Limb (tissue), 2 donors: Measurements from ENCODE around the gene PAPPA.

ENCODE experiments used
- DNase-seq, 2 donors: peaks; one replicate each; pipeline ENCODE4 v3.0.0-alpha.2; 2016; ENCODE audit errors: extremely low spot score in 2 of 2

PAPPA gene

DNA sequence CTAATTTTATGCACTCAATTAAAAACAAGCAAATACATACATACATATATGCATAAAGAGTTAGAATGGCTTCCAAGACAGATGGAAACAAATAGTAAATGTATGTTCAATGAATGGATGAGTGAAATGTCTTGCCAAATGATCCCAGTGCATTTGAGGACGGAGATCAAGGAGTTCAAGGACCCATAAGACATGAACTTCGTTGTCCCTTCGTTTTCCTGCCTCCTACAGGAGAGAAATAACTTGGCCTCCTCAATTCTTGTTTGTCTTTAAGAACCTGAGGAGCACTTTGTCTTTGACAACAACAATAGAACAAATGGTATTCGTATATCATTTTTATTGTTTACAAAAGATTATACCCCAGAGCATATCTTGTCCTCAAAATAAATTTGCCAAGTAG, 2.4 kb upstream of the PAPPA start:
- DNase-seq: no peak

DNA sequence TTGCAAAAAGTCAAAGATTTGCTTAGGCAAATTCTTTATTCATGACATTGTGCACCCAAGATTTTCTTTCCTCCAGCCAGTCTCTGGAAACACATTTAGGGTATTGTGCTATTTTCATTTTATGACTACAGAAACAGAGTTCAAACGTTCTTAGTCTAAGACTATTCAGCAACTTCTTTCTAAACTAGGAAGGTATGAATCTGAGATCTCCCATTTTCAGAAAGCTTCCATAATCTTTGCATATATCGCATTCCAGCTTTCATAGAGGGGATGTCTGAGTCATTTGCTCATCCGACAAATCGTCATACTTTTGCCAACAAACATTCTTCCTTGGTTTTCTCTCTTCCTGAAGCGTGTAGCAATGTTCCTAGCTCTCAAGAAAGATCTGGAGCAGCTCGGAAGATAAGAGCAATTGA, 1.6 kb upstream of the PAPPA start:
- no peak for DNase-seq

DNA sequence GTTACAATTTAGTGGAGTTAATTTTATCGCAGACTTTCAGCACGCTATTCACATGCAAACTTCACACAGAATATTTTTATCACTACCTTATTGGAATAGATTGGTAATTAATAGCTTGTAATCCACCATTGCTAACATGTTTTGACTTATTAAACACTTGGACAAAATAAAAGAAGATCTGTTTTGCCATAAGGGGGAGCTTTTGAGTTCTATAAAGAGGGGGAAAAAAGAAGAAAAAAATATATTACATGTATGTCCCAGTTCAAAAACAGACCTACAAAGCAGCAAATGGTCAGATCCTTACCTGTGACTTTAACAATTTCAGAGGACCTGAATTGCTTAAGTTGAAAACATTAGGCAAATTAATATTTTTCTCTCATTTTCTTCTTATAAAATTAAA, 1.2 kb upstream of the PAPPA start:
- peak in 1 of 2 donors; percentile 65 for DNase-seq

DNA sequence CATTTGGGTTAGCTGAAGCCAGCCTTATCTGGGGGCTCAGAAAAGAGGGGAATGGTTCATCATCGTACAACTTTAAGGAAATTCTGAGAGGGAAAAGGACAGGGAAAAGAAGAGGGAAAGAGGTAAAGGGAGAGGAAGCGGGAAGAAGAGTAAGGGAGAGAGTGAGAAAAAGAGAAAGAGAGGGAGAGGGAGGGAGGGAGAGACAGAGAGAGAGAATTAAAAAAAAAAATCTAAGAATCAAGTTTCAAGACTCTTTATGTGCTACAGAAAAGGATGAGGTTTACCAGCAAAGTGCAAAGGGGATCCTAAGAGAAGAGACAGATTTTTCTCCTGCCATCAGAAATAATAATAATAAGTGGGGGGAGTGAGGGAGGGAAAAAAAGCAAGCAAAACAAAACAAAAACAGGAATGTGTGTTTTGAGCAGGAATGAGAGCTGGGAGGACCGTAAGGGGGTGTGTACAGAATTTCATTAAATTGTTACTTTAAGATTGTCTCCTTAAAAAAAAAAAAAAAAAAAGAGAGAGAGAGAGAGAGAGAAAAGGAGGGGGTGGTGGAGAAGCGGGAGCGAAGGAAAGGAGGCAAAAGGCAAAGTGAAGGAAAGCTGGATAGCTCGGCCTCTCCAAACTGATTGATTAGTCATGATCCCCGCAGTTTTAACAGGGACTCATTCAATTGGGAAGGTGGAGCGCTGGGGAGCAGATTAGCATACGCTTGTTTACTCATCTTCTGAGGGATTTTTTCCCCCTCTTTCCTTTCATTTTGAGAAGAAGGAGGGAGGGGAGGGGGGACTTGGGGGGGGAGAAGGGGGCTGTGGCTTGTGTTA, 438 bp upstream of the PAPPA start:
- DNase-seq: peak in 1 of 2 donors; percentile 39

DNA sequence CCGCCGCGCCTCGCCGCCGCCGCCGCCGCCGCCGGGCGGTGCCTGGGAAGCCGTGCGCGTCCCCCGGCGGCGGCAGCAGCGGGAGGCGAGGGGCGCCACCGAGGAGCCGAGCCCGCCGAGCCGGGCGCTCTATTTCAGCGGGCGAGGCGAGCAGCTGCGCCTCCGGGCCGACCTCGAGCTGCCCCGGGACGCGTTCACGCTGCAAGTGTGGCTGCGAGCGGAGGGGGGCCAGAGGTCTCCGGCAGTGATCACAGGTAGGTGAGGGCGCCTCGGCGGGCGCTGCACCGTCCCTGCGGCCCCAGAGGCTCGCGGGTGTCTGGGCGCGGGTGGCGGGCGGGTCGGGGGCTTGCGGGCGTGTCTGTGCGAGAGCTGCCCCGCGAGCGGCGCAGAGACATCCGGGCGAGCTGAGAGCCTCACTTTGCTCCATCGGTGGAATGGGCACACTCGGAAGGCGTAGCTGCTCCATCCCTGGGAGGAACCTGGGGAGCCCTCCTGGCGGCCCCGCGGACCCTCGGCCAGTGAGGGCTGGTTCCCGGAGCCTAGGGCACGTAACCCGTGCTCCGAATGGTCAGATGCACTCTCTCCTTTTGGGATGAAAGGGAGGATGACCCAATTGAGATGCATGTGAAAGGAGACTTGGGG, 864 bp downstream of the PAPPA start:
- peak in 1 of 2 donors; percentile 60 for DNase-seq

DNA sequence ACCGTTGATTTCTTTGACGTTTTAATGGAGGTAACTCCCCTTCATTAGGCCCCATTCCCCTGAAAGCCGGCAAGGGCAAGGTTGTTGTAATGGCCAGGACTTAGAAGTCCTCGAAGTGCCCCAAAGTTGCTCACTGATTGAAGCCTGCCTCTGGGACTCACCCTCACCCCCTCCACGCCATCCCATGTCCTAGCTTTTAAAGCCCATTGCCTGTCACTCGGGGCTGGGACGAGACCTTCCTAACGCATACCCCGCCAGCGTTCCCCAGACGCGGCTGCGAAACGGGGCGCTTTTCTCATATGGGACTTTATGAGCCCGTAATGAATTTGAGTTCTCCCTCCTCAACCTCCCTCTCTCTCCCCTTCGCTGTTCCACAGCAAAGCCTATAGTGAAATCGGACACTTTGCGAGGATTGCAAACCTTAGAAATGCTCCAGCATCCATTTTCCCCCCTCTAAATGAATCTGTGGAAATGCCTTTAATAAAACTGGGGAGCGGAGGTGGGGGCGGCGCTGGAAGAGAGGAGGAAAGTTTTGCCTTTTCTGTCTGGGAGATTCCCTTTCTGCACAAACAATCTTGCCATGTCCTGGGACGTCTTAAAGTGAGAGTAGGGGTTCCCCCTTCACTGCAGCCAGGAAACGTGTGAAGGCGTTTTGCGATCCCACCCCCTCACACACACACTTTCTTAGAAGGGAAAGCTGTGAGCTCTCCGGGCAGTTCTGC, 1.5 kb downstream of the PAPPA start:
- DNase-seq: no peak

DNA sequence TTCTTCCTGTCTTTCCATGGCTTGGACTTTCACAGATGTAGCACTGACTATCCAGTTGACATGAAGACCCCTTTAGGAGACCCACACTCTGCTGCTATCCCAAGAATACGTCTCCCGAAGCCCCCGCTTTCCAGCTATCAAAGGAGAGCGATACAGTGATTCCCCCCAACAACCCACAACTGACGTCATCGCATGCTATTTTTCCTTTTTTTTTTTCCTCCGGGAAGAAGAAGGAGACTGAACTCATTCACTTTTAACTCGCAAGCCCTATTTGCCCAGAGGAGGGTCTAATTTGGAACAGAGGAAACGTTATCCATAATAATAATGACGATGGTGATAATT, 2.1 kb downstream of the PAPPA start:
- peak in 1 of 2 donors; percentile 70 for DNase-seq

DNA sequence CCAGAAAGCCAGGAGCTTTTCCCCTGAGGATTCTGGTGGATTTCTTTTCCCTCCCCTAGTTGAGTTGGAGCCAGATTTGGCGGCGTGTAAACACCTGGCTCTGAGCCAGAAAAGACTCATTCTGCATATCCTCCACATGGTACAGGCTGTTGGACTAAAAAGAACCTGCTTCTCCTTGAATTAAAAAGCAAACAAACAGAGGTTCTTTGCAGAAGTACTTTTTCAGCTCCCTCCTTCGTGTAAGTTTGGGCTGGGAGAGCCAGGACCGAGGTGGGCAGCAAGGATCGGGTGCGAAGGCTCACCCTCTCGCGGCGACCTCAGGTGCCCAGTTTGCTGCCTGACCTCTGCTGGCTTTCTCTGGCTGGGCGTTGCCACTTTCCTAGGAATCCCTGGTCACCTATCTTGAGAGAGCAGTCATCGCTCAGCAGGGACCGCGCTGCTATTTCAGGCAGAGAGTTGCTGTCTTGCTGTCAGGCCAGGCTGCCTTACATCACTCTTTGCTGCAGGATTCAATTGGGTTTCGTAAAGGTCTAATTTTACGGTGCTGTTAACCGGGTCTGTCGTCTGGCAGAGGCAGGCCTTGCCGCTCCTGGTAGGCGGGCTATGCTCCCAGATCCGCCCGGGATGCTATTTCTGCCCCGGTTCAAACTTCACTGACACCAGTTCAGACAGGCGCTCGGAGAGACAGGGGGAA, 3.2 kb downstream of the PAPPA start:
- DNase-seq: peak; percentile 51 to 72

DNA sequence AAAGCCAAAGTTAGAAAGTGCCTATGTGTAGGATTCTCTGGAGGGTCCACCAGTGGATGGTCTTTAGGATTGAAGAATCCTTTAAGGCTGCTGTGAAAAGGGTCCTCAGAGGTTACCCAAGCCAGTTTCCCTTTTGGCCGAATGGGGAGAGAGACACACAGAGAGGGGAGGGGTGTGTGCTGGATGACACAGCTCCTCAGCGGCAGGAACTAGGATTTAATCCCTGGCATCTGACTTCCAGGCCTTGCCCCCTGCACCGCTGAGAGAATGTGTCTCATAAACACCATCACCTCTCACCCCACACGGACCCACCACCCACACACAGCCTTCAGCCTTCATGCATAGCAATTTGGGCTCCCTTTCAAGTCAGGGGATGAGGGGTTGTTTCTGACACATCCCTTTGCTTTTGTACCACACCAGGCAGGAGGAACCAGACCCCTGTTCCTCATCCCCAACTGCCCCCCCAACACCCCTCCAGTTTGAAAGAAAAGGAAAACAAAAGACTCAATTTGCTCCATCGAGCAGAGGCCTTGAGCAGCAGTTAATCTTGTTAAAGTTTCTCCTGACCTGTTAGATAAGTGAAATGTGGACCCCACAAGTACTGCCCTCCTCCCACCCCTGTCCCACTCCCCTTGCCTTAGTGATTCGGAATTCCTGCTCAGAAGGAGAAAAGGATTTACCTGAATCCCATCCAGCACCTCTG, 4.0 kb downstream of the PAPPA start:
- no peak for DNase-seq

DNA sequence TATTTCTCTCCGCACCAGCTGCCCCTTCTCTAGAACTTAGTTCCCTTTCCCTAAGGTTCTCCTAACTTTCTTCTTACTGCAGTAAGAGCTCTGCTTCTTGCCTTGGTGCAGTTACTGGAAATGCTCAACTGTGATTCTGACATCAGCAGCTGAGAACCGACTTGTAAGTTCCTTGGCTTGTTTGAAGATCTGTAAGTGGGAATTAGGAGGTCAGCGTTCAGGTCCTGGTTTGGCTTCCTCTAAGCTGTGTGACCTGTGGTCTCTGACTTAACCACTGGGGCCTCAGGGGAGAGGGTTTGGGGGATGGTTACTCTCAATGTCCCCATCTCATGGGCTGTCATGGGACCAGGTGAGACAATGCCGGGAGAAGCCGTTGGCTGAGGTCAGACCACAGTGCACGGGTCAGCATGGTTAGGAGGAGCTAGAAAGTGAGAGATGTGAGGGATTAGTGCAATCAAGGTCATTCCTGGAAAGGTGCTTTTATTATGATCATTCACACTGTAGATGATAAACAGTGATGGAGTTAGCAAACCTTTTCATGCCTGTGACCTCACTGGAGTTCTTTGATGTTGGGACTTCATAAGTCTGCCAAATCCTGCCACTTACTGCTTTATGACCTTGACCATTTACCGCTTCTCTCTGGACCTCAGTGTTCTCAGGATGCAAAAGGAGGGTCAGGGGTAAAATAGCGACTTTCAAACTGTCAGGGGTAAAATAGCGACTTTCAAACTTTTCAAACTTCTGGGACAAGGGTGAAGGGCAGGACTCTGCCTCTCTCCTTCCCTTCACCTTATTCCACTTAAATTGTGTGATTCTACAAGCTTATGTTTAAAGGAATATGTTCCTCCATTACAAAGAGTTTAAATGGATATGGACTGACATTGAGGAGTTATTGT, 7.3 kb downstream of the PAPPA start:
- DNase-seq: no peak

DNA sequence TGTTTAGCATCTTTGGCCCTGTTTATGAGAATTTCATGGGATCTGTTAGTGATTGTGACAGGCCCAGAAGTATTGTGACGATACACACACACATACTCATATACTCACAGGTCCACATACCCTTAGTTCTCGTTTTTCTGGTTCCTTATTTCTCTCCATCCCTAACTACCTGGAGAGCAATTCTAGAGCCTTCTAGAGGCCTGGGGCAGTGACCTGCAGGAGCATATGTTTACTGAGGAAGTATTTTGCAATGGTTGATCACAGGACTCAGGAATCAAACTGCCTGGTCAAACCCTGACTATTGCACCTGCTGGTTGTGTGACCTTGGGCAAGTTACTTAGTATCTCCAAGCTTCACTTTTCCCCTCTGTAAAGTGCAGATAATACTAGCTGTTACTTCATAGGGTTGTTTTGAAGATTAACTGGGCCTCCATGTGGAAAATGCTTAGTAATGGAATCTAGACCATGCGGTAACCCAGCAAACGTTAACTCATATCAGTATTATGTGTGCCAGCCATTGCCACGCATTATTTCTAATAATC, 8.7 kb downstream of the PAPPA start:
- no peak for DNase-seq

DNA sequence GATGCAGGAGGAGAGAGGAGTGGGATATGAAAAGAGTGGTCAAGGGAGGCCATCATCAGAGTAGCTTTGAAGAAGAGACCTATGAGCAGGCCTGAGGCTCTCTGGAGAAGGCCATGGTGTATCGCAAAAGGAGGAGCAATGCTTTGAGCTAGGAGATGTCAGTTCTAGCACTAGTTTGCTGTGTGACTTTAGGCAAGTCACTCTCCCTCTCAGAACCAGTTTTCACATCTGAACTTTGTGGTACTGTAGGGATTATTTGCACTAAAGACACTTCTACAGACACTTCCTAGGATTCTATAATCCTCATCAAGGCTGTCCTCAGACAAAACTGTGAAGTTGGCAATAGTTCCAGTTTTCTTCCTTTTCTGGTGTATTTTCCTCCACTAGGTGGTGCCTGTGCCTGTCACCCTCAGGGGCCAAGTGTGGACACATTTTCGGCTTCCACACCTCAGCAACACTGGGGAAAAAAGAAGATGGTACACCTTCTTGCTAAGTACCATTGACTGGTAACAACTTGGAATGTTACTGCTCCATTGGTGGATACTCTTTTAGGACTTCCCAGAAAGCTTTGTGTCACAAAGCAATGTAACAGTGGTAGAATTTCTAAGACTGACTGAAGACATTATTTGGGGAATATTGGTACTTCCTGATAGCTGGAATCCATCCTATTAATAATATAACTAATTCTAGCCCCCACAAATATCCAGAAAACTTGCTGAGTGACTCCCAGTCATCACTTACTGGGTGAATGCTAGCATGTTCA, 9.9 kb downstream of the PAPPA start:
- no peak for DNase-seq

DNA sequence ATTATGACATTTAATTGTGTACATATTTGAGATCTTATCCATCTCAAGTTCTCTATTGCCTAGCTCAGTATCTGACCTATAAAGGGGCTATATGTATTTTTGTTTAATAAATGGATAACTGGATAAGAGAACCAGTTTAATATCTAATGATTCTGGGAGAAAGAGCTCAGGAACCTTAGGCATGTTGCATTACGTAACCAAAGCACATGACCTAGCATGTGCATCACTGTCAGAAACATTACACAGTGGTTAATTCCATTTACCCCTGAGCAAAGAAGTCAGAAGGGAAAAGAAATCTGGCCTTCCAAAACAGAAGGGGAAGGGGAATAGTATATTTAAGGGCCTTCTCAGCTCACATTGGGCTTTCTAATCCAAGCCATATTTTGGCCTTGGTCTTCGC, 12.3 kb downstream of the PAPPA start:
- no peak for DNase-seq

DNA sequence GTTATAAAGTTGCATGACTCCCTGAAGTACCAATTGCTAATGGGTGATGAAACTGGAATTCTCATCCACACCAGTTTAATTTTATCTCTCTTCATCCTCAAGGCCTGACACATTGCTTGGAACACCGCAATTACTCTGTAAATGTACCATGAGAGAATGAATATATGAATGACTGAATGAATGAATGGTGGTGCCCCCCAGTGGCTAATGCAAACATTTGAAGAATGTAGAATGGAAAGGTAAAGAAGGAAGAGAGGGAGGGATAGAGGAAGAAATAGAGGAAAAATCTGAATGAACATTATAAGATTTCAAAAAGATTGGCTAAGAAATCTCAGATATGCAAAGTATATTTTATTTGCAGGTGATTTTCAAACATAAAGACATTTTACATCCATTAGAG, 13.1 kb downstream of the PAPPA start:
- DNase-seq: no peak

DNA sequence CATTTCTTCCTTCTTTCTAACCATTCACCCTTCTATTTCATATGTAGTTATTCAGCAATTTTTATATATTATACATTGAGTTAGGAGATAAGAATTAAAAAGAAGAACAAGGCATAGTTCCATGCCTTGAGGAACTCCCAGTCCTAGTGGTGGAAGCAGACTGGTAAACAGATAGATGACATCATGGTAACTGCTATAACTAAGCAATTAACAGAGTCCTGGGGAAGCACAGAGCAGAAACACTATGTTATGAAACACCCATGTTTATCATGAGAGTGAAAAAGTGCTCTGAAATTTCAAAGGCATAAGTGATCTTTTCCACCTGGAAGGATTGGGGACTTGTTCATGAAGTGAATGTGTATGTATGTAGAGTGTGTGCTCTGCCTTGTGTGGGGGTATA, 14.6 kb downstream of the PAPPA start:
- no peak for DNase-seq

DNA sequence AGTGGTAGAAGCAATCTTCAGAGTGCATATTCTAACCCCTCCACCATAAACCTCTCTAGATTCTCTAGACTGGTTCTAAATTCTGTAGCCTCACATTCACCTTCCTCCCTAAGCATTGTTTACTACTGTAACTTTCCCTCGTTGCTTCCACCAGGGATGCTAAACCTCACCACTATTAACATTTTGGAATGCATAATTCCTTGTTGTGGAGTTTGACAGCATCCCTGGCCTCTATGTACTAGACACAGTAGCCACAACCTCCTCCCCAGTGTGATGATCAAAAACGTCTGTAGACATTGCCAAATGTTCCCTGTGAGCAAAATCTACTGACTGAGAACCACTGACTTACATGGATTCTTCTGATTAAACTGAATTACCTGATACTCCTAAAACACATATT, 18.6 kb downstream of the PAPPA start:
- DNase-seq: no peak

DNA sequence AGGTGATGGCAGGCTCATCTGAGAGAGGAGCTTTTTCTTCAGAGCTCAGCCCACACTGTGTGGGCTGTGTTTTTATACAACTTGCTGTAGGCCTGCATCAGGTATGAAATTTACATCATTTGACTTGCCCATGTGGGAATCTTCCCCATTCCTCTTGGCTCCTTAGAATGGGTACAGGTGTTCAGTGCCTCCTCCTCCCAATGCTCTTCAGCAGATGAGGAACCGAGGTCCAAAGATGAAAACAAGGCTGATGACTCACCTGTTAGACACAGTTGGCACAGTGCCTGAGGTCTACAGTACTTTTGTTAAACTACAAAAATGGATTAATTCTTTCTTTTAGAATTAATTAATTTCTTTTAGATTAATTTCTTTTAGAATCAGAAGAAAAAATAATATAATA, 20.8 kb downstream of the PAPPA start:
- DNase-seq: no peak

DNA sequence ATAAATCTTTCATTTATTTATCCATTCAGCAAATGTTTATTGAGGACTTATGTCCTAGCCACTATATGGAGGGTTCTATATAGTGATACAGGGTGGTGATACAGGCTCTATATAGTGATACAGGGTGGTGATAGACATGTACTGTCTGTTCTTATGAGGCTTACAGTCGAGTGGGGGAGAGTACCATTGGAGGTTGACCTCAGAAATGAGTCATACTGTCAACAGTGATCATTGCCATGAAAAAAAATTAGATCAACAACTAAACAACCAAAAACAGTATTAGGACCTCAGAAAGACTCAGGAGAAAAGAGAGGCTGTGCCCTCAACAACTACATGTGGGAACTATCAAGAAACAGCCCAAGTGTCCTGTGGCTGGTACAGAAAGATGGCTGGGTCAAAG, 22.0 kb downstream of the PAPPA start:
- no peak for DNase-seq

DNA sequence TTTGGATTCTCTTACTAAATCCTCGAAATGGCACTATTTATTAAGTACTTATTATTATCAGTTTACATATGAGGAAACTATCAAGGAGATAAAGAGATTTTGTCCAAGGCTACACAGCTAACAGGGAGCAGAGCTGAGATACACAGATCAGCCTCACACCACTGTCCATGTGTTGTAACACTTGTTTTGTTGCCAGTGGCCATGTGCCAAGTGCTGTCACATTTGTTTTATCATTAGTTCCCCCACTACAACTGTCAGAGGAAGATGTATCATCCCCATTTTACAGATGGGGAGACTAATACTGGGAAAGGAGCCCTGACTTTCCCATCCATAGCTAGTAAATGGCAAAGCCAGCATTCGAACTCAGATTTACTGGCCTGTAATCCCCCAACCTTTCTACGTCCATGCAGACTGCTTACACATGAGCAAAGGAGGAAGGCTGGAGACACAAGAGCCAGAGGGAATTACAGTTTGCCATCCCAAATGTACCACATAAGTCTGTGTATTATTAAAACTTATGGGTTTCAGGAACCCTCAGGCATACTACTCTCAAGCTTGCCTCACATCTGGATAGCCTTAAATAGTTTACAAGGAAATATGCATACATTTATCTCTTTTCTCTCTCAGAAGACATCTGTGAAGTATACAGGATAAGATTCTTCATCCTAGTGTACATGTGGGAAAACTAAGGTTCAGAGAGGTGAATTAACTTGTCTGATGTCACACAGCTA, 25.1 kb downstream of the PAPPA start:
- no peak for DNase-seq
